HG03025 (cell line): ENCODE data around the gene C17orf107.

Source experiments
- ATAC-seq: cut with Tn5 transposase; IDR thresholded peaks from one replicate; pipeline ENCODE4 v1.9.1; 2021; ENCODE audit warnings: mild to moderate bottlenecking, moderate library complexity; ENCODE audit not compliant: unreplicated experiment, low FRiP score

The C17orf107 gene

DNA sequence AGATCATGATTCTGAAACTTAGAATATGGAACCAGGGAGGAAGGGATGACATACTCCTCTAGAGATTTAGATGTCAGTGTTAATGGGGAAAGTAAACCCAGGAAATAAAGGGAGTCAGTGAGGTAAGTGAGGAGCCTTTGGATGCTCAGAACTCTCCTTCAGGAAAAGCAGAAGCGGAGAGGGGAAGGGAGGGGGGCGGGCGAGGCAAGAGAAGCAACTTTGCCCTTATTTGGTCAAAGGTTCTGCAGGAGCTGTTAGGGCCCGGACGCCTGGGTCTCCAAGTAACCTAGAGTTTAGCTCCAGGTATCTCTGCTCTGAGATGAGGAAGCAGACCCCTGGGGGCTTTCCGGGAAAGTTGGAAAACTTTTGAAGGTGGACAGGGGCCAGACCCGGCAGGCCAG, 47.7 kb downstream of the C17orf107 start:
- ATAC-seq = no peak

DNA sequence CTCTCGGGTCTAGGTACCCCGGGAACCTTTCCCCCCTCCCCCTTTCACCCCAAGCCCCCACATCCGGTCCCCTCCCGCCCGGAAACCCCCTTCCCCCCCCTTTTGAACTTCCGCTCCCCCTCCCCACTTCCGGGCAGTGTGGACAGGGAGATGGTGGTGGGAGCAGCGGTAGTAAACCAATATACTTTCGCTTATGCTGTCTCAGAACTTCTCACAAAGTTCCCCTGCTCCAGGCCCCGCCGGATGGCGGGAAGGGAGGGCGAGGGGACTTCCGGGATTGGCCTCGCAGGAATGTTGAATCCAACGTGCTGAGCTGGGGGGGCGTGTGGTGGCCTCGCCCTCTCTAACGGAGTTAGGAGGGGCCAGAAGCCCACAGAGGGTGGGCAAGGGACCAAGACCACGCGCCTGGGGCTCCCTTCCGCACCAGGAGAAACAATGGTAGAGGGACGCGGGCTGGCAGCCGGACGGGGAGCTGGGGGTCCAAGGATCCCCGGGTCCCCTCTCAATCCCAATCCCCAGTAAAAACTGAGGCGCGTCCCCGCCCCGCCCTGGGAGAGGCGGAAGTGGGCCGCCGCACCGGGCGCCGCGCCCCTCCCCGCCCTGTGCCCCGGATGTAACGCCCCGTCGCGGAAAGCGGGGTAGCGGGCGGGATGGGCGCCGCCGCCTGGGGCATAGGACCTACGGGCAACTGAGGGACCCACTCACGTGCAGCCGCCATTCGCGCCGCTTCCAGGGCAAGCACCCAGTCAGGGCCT, 48.3 kb downstream of the C17orf107 start:
- ATAC-seq = peak; percentile 19

DNA sequence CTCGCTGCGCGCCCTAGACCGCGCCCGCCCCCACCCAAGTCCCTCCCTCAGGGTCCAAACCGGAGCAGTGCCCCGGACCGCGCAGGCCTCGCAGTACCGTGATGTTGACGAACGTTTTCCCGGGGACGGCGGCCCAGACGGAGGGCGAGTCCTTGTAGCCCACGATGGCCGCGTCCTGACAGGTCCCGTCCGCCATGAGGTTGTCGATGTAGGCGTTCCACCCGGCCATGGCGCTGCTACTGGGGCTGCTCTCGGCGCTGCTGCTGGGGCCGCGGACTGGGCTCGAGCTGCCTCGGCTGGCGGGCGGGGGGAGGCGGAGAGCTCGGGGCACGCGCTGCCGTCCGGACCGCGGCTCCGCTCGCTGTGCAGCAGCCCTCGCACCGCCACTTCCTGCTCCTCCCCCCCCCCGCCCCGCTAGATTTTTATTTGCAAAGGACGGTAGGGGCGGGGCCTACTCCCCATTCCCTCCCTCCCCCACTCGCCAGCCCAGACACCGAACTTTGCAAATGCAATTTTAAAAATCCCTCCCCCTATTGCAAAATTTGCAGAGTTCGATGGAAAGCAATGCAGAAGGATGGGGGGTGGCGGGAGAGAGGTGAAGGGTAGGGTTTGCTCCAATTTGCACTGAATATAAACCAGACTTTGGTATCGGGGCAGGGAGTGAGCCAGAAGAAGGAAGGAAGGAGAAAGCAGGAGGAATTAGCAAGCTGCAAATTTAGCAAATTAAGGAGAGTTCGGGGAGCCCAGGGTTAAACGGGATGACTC, 49.0 kb downstream of the C17orf107 start, which contains the start of gene PFN1:
Gene PFN1, minus strand, starts transcription at position 365 of the 765 bp plus-strand sequence. Its CDS starts 136 bp downstream, at position 229.
- peak; percentile 22 for ATAC-seq

DNA sequence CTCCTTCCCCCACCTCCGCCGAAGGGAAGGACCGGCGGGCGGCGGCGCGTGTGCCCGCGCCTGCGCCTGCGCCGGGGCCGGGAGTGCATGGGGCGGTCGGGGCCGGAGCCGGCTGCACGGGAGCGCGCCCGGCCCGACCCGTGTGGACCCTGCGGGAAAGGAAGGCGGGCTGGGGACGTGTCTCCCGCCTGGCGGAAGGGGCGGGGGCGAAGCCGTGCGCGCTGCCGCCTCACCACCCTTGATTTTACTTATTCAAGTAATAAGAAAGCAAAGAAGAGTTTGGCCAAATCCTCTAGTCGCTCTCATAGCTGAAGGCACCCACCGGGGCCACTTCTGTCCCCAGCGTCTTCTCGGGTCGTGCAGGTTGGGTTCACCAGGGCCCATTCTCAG, 49.6 kb downstream of the C17orf107 start:
- ATAC-seq = peak; percentile 29

DNA sequence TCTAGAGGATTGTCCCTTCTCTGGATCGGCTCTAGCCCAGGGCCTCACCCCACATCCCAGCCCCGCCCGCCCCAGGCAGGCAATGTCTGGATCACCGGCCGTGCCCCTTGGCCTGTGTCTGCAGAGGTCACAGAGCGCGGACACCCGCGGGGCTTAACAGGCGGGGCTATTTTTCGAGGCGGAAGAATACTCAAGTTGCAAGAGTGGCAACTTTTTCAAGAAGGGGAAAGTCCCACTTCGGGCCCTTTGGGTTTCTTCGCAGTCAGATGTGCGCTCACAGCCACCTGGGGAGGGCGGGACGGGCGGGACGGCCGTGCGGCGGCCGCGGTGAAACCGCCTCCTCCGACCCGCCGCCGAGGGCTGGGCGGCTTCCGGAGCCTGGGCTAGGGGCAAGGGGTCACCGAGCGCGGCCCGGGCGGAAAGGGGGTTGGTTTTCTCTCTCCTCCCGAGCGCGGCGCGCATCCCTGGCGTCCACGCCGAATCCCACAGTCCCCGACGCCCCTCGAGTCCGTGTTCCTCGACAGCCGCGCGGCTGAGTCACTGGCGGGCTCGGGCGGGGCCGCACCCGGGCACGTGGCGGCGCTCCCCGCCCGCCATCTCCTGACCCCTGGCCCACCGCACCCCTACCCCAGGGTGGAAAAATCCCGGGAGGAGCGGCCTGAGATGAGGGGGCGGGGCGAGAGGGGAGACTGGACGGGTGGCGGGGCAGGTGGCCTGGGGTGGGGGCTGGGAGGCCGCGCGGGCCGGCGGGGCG, 50.2 kb downstream of the C17orf107 start:
- peak; percentile 20 for ATAC-seq

DNA sequence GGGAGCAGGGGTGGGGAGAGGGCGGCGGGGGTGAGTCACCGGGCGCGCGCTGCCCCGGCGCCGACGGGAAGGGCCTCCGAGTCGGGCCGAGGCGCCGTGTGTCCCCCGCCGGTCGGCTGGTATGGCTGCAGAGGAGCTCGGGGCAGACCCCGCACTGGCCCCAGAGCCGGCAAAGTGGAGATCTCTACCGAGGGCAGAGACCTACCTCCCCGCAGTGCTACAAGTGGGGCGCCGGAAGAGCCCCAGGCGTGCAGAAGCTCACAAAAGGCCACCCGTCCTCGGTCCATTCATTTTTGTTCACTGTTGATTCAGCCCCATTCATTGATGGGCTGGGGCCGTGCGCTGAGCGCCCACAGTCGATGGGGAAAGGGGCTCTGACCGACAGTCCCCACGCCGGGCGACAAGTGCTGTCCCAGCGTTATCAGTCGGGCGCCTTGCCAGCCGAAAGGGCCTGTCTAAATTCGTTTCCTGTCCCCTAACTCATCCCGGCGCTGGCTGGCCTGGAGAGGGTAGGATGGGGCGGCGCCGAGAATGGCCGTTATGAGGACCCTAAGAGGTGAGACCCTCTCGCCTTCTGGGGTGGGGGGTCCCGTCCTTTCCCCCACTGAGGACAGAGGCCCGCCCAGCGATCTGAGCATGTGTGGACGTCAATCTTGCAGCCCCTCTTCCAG, 50.9 kb downstream of the C17orf107 start:
- peak; percentile 10 for ATAC-seq

DNA sequence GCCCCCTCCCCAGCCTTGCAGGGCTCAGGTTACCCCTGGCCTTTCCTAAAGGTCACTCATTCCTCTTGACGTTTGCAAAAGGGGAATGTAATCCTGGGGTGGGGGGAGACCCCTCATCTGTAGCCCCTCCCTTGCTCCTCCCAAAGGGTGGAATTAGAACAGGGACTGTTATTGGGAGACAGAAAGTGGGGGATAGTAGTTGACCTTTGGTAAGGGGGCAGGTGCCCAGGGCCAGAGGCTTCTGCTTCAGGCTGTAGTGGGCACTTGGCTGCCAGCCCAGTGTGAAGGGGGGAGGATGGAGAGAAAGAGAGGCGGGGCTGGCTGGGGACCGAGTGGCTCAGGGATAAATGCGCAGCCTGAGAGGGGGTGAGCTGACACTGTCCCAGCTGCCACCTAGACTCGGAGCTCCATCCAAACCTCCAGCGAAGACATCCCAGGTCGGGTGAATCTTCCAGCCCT, 51.4 kb downstream of the C17orf107 start, which contains the start of gene ENO3:
Gene ENO3, plus strand, starts transcription at position 374 of the 459 bp plus-strand sequence. CDS start 711 bp downstream, outside the sequence.
- ATAC-seq = no peak

DNA sequence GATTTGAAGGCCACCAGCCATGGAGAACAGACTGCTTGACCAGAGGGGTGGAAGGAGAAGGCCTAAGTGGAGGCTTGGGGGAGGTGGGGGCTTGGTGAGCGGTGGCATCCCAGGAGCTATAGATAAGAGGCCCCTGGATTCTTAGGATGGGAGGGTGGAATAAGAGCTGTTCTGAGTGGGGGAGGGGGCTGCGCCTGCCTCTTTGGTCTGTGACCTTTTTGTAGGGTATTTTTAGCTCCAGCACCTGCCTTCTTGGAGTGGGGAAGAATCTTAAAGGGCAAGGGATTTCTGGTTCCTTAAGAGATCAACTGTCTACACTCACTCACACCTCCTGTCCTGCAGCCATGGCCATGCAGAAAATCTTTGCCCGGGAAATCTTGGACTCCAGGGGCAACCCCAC, 52.1 kb downstream of the C17orf107 start:
- ATAC-seq = no peak
